Fibroblast of skin of back (primary cell): Measurements from ENCODE around the gene ACTN3.
A peak's percentile ranks its signal among the peaks of the same experiment; 100 is the strongest.
"Not testable (repeated sequence)": the region's sequence is repeated elsewhere in the genome, so short reads cannot be mapped to it uniquely, and the experiment has no call there.

ENCODE experiments used
- DNase-seq: peaks from one replicate; pipeline ENCODE4 v3.0.0-alpha.2; 2013

The ACTN3 gene

DNA sequence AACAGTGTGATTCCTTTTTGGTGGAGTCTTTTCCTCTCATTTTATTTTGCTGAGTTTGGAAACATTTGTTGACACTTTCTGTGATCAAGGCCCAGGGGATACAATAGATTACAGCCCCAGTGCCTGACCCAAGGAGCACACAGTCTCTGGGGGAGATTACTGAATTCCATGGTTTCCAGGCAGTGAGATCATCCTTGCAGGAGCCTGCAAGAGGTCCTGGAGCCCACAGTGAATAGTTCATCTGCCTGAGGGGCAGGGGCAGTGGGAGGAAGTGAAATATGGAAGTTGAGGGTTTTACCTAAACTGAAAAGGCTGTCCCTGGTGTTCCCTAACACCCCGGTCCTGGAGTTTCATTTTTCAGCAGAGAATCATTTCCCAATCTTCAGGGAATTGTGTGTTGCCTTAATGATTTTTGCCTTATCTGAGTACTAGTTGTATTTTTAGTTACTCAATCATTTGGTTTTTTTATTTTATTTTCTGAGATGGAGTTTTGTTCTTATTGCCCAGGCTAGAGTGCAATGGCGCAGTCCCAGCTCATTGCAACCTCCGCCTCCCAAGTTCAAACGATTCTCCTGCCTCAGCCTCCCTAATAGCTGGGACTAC, 54.0 kb downstream of the ACTN3 start:
- DNase-seq = peak; percentile 32

DNA sequence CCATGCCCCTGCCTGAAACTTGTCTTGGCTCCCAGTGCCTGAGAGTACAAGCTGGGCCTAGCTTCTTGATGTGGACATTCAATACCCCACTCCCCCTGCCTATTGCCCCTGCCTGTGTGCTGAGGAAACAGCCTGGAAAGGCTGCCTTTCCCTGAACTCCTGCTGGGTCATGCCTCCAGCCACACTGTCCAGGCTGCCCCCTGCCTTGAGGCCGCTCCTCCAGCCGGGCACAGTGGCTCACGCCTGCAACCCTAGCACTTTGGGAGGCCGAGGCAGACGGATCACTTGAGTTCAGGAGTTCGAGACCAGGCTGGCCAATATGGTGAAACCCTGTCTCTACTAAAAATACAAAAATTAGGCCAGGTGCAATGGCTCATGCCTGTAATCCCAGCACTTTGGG, 56.4 kb downstream of the ACTN3 start:
- no peak for DNase-seq

DNA sequence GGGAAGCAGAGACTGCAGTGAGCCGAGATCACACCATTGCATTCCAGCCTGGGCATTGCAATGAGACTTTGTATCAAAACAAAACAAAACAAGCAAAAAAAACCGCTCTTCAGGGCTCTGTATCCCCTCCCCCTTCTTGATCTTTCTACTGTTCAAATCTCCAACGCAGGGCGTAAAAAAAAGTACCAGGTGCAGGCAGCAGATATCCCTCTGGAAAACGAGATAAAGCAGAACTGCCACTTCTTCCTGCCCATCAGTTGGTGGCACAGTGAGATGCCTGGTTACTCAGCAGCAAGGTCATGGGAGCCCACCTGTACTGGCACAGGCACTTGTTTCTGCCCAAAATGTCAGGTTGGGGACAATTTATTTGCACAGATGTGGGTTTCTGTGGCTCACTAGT, 57.5 kb downstream of the ACTN3 start:
- DNase-seq = no peak

DNA sequence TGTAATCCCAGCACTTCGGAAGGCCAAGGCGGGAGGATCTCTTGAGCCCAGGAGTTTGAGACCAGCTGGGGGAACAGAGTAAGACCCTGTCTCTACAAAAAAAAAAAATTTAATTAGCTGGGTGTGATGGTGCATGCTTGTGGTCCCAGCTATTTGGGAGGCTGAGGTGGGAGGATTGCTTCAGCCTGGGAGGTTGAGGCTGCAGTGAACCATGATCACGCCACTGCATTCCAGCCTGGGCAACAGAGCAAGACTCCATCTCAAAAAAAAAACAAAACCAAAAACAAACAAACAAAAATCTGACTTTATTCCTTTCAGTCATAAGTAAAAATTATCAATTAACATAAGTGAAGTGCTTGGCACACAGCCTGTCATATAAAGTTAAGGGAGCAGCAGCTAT, 59.9 kb downstream of the ACTN3 start:
- not testable (repeated sequence) for DNase-seq

DNA sequence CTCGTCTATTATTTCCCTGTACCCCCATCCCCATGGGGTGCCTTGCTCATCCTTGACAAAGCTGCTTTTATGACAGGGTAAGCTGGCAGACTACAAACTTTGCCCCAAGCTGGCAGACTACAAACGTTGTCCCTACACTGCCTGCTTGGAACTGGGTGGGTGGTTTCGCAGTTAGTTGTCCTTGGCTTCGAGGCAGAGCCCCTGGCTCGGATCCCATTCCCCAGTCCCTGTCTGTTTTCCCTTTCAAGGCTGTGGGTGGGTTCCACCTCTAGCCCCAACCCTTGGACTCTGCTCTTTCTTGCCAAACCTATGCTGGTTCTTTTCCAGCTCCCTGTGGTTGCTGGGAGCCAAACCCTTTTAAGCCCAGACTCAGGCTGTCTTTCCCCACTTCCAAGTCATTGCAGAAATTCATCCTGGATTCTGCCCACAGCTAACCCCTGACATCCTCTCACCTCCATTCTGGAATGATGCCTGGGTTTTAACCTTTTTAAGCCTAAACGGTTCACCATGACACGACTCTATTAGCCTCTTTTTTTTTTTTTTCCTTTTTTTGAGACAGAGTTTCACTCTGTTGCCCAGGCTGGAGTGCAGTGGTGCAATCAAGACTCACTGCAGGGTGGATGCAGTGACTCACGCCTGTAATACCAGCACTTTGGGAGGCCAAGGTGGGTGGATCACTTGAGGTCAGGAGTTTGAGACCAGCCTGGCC, 60.6 kb downstream of the ACTN3 start:
- DNase-seq = peak; percentile 37

DNA sequence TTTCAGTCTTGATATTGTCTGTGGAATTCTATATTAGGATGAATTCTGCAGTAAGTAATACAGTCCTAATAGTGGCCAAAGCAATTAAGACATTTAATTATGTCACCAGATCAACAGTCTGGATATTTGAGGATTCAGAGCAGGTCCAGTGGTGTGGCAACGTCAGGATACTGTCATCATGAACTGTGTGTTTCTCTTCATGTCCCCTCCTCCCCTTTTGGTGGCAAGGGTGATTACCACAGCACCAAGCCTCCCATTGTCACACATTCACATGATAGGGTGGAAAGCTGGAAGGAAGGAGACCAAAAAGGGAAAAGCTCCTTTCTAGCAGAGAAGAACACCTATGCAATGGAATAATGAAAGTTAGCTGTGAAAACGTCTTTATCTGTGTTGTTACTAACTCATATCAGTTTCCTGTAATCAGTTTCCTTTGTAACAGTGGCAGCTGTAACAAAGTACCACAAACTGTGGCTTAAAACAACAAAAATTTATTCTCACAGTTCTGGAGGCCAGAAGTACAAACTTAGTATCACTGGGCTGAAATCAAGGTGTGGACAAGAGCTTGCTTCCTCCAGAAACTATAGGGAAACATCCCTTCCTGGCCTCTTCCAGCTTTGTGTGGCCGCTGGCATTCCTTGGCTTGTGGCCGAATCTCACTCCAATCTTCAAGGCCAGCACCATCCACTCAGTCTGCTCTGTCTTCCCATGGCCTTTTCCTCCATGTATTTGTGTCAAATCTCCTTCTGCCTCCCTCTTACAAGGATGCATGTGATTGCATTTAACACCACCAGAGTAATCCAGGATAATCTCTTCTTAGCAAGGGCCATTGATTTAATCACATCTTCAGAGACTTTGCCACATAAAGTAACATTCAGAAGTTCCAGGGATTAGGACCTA, 63.3 kb downstream of the ACTN3 start:
- no peak for DNase-seq

DNA sequence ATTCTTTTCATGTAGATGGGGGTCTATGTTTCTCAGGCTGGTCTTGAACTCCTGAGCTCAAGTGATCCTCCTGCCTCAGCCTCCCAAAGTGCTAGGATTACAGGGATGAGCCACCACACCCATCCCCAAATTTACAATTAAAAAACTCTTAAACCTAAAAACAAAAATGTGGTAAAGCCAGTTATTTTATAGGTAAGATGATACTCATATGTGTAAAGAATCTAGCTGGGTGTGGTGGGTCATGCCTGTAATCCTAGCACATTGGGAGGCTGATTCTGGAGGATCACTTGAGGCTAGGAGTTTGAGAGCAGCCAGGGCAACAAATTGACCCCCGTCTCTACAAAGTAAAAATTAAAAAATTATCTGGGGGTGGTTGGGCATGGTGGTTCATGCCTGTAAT, 65.8 kb downstream of the ACTN3 start:
- DNase-seq = no peak
